Fibroblast of villous mesenchyme (primary cell): ENCODE measurements around the gene STARD10. TPM values are rescaled to one million over a fixed set of nuclear protein-coding genes. Genes with fewer than 3 reads are reported as not detected.
A peak's percentile ranks its signal among the peaks of the same experiment; 100 is the strongest.

Experiments
- DNase-seq: peaks from one replicate; pipeline ENCODE4 v3.0.0-alpha.2; 2010; ENCODE audit warnings: low read depth
- H3K4me3 ChIP-seq: 2 replicates; pipeline ENCODE4 v1.5.1; 2011; ENCODE audit warnings: low read depth, mild to moderate bottlenecking, low read length
- total RNA-seq: library from RNA; depleted of rRNA; stranded (reverse); fragments of >200 nt; gene quantifications from 2 replicates; pipeline ENCODE4 v1.2.3, GENCODE V29; 2012
- TF ChIP-seq, protein P1 (sequence below): IDR thresholded peaks from 2 replicates; pipeline ENCODE4 v1.5.1; 2012; ENCODE audit warnings: low read depth, mild to moderate bottlenecking, low read length; ENCODE audit not compliant: insufficient read depth

STARD10 gene
- total RNA-seq, 1 donor = 34.5 TPM

DNA sequence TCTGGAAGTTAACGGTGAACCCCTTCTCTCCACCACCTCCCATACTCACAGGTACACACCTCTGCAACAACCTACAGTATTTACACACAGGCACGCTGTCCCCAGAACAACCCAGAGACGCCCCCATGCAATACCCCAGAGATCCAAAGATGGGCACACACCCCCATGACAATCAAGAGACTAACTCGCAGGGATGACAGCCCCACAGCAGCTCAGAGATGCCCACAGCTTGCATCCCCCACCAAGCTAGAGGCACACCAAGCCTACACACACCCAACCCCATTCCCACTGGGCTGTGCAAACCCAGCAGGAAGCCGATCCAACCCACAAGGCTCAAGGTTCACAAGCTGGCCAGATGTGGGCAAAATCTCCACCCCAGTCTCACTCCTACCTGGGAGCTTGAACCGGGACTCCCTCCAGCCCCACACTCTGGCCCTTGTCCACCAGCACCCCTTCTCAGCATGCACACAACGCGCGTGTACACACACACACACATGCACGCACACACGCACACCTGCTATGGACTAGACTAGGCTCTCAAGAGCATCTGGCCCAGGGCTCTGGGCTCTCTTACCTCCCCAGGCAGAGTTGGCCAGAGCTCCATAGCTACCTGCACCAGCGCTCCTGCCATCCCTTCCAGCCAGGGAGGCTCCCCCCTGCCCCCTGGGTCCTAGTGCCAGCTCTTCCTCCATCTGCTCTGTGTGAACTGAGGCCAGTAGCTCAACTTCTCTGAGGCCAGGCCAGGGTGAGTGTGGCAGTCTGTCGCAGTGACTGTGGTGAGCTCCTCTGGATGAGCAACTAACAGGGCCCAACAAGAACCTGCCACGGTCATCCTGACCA, 11.5 kb downstream of the STARD10 start:
- DNase-seq = no peak
- H3K4me3 ChIP-seq = peak overlapping the region; percentile 57

DNA sequence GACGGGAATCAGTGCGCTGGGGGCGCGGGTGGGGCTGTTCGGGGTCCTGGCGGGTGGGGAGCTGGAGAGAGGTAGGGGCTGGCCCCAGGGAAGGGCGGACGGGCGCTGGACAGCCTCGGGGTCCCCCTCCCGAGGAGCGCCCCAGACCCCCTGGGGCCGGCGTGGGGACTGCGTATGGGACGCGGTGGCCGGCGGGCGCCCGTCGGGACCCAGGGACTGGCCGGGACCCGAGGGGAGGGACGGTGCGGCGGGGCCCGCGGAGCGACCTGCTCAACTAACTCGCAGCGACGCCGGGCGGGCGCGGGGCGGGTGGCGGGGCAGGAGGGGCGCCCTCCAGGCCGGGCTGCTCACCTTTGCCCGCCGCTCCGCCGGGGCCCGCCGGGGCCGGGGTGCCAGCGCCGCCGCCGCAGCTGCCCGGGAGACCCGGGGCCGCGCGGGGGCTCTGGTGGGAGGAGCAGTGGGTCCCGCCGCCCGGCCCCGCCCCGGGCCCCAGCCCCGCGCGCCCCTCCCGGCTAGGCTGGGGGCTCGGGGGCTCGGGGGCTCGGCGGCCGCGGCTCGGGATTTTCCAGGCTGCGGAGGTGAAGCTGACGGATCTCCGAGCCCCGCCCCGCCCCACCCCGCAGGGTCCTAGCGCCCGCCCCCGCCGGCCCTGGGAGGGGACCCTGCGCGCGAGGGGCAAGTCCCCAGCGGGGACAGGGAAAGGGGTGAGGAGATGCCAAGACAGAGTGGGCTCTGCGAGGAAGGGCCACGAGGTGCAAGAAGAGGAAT, 12.3 kb downstream of the STARD10 start:
- DNase-seq = no peak
- TF ChIP-seq, protein P1, sequence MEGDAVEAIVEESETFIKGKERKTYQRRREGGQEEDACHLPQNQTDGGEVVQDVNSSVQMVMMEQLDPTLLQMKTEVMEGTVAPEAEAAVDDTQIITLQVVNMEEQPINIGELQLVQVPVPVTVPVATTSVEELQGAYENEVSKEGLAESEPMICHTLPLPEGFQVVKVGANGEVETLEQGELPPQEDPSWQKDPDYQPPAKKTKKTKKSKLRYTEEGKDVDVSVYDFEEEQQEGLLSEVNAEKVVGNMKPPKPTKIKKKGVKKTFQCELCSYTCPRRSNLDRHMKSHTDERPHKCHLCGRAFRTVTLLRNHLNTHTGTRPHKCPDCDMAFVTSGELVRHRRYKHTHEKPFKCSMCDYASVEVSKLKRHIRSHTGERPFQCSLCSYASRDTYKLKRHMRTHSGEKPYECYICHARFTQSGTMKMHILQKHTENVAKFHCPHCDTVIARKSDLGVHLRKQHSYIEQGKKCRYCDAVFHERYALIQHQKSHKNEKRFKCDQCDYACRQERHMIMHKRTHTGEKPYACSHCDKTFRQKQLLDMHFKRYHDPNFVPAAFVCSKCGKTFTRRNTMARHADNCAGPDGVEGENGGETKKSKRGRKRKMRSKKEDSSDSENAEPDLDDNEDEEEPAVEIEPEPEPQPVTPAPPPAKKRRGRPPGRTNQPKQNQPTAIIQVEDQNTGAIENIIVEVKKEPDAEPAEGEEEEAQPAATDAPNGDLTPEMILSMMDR = no peak
- peak overlapping the region; percentile 57 for H3K4me3 ChIP-seq

More for the DNA sequence above, 11.5 kb downstream of the STARD10 start:
- TF ChIP-seq, protein P1 = no peak

DNA sequence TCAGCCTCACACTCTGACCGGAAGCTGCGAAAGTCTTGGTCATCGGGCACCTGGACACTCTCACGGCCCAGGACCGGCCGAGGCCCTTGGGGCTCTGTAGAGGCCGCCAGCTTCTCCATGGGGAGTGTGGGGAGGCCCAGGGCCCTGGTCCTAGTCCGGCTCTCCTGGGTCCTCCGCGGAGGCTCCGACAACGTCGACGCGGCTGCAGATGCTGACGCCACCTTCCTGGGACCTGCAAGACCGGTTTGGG, 12.9 kb downstream of the STARD10 start:
- peak overlapping the region; percentile 57 for H3K4me3 ChIP-seq
- TF ChIP-seq, protein P1 = no peak
- DNase-seq = no peak

DNA sequence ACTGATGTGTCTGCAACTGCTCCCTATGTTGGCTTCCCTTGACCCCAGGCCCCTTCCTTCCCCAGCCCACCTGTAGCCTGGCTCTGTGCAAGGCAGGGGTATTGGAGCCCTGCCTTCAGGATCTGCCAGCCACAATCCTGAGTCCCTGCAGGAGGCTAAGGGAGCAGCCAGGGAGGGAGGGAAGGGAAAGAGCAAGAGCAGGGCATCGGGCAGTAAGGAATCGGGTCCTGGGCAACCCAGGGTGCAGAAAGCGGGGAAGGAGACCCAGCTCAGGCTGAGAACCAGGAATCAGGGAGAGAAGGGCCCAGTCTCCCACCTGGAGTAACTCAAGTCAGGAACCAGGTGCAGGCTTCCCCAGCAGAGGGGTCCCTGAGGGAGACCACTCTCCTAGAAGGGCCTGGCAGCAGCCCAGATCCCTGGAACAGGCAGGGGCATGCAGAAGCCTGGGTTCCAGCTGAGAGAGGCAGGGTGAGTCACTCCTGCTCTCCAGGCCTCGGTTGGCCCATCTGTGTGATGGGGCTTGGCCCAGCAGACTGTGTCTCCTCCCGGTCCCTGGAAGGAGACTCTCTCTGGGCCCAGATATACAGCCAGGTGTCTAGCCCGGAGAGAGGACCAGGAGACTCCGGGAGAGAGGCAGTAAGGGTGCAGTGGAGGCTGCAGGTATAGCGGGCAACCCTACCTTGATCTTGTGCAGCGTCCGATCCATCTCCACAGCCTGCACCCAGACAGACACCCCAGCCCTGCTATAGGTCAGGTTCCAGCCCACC, 13.4 kb downstream of the STARD10 start:
- peak overlapping the region; percentile 57 for H3K4me3 ChIP-seq
- DNase-seq = no peak
- TF ChIP-seq, protein P1 = no peak

DNA sequence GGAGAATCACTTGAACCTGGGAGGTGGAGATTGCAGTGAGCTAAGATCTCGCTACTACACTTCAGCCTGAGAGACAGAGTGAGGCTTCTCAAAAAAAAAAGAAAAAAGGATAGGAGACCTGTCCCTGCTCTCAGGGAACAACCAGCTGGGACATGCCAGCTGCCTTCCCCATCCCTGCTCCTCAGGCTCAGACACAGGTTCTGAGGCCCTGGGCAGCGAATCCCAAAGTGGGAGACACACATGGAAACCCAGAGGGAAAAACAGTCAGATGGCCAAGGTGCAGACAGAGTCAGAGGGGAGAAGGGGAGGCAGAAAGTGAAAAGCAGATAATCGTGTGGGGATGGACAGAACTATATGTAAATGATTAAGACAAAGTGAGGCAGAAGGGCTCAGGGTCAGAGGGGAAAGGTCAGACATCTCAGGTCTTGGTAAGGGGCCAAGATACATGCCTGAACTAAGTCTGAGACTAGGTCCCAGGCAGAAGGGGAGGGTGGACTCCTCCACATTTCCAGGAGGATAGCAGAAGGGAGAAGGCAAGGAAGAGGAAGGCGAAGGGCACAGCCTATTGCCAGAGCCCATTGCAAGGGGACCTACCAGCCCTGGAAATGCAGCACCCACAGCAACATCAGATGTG, 14.2 kb downstream of the STARD10 start:
- TF ChIP-seq, protein P1 = no peak
- no peak overlapping the region for H3K4me3 ChIP-seq
- no peak for DNase-seq
